ENCODE measurements around the gene NFATC1.
"Not testable (repeated sequence)": the region's sequence is repeated elsewhere in the genome, so short reads cannot be mapped to it uniquely, and the experiment has no call there.

The NFATC1 gene

GRCh38 chr18:79497638-79498081, 101.9 kb downstream of the NFATC1 start:
- Histone ChIP-seq H3K4me1 (ENCODE audit: control insufficient read depth, insufficient read depth, low read length) (peaks cover 27% of the 10 kb centered on the region), H3K27me3 (ENCODE audit: control insufficient read depth, insufficient read depth, low read length) (no peaks in the 10 kb centered on the region), H3K36me3 (ENCODE audit: control insufficient read depth, insufficient read depth, low read length) (no peaks in the 10 kb centered on the region), H3K4me3 (ENCODE audit: low read length) (no peak overlapping the region), H3K27ac (ENCODE audit: low read depth, low read length) (peak overlapping the region; percentile 89), H3K9ac (ENCODE audit: low read length) (no peak overlapping the region)

- no peaks in the 10 kb centered on the region for H3K27me3 ChIP-seq (ENCODE audit: control insufficient read depth, insufficient read depth, low read length)
- no peak overlapping the region for H3K9ac ChIP-seq (ENCODE audit: low read length)
- no peak overlapping the region for H3K27ac ChIP-seq (ENCODE audit: low read depth, low read length)
- H3K36me3 ChIP-seq (ENCODE audit: control insufficient read depth, insufficient read depth, low read length) = no peaks in the 10 kb centered on the region
- H3K4me1 ChIP-seq (ENCODE audit: control insufficient read depth, insufficient read depth, low read length) = peaks cover 27% of the 10 kb centered on the region
- H3K4me3 ChIP-seq (ENCODE audit: low read length) = no peak overlapping the region
Measured at GRCh38 chr18:79498662-79499061, 102.9 kb downstream of the NFATC1 start.

DNA sequence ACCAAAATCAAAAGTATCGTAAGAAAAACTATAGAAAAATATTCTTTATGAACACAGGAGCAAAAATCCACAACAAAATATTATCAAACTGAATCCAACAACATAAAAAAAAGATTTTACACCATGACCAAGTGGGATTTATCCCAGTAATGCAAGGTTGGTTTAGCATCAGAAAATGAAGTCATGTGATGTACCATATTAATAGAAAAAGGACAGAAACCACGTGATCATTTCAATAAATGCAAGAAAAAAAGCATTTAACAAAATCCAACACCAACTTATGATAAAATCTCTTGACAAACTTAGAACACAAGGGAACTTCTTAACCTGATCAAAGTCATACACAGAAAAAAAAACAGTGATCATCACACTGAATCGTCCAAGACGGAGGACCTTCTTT, 105.3 kb downstream of the NFATC1 start:
- H3K4me3 ChIP-seq (ENCODE audit: low read length) = no peak overlapping the region
- no peak overlapping the region for H3K27ac ChIP-seq (ENCODE audit: low read depth, low read length)
- no peaks in the 10 kb centered on the region for H3K27me3 ChIP-seq (ENCODE audit: control insufficient read depth, insufficient read depth, low read length)
- peaks cover 19% of the 10 kb centered on the region for H3K4me1 ChIP-seq (ENCODE audit: control insufficient read depth, insufficient read depth, low read length)
- no peak overlapping the region for H3K9ac ChIP-seq (ENCODE audit: low read length)
- H3K36me3 ChIP-seq (ENCODE audit: control insufficient read depth, insufficient read depth, low read length) = no peaks in the 10 kb centered on the region

DNA sequence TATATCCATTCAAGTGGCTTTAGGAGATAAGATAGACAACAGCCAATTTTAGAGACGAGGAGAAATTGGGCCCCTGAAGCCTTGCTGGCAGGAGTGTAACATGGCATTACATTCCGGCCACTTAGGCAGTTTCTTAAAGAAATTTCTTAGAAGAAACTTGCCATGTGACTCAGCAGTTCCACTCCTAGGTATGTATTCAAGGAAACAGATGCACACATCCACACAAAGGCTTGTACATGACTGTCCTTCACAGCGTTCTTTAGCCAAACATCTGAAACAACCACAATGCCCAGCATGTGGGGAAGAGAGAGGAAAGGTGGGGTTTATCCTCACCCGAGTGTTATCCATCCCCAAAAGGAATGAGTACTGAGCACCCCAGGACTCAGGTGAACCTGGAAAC, 107.1 kb downstream of the NFATC1 start:
- Histone ChIP-seq H3K4me1 (ENCODE audit: control insufficient read depth, insufficient read depth, low read length) (peaks cover 18% of the 10 kb centered on the region), H3K9ac (ENCODE audit: low read length) (no peak overlapping the region), H3K27ac (ENCODE audit: low read depth, low read length) (no peak overlapping the region), H3K36me3 (ENCODE audit: control insufficient read depth, insufficient read depth, low read length) (no peaks in the 10 kb centered on the region), H3K4me3 (ENCODE audit: low read length) (no peak overlapping the region), H3K27me3 (ENCODE audit: control insufficient read depth, insufficient read depth, low read length) (no peaks in the 10 kb centered on the region)

DNA sequence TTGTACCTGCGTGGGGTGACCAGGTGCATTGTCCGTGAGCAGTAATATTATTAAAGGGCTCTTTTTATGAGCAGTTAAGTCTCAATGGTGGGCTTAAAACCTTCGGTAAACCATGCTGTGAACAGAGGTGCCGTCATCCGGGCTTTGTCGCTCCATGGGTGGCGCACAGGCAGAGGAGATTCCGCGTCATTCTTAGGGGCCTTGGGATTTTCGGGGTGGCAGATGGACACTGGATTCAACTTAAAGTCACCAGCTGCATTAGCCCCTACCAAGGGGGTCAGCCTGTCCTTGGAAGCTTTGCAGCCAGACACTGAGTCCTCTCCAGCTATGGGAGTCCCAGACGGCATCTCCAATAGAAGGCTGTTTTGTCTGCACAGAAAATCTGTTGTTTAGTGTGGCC, 107.7 kb downstream of the NFATC1 start:
- Histone ChIP-seq H3K27ac (ENCODE audit: low read depth, low read length) (no peak overlapping the region), H3K27me3 (ENCODE audit: control insufficient read depth, insufficient read depth, low read length) (no peaks in the 10 kb centered on the region), H3K4me3 (ENCODE audit: low read length) (no peak overlapping the region), H3K36me3 (ENCODE audit: control insufficient read depth, insufficient read depth, low read length) (no peaks in the 10 kb centered on the region), H3K9ac (ENCODE audit: low read length) (no peak overlapping the region), H3K4me1 (ENCODE audit: control insufficient read depth, insufficient read depth, low read length) (peaks cover 22% of the 10 kb centered on the region)

GRCh38 chr18:79504034-79504433, 108.3 kb downstream of the NFATC1 start:
- Histone ChIP-seq H3K27me3 (ENCODE audit: control insufficient read depth, insufficient read depth, low read length) (no peaks in the 10 kb centered on the region), H3K27ac (ENCODE audit: low read depth, low read length) (peak overlapping the region; percentile 36), H3K9ac (ENCODE audit: low read length) (no peak overlapping the region), H3K36me3 (ENCODE audit: control insufficient read depth, insufficient read depth, low read length) (no peaks in the 10 kb centered on the region), H3K4me3 (ENCODE audit: low read length) (no peak overlapping the region), H3K4me1 (ENCODE audit: control insufficient read depth, insufficient read depth, low read length) (peaks cover 26% of the 10 kb centered on the region)

DNA sequence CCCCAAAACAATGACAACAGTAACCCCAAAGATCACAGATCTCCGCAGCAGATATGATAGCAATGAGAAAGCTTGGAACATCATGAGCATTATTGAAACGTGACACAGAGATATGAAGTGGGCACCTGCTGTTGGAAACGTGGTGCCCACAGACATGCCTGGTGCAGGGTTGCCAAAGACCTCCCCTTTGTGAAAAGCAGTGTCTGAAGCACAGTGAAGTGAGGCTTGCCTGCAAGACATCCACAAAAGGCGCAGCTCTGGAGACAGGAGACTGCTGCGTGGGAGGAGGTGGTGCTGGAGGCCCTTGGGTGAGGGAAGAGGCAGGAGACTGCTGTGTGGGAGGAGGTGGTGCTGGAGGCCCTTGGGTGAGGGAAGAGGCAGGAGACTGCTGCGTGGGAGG, 108.8 kb downstream of the NFATC1 start:
- H3K9ac ChIP-seq (ENCODE audit: low read length); H3K4me3 ChIP-seq (ENCODE audit: low read length); H3K27me3 ChIP-seq (ENCODE audit: control insufficient read depth, insufficient read depth, low read length); H3K36me3 ChIP-seq (ENCODE audit: control insufficient read depth, insufficient read depth, low read length): not testable (repeated sequence)
- H3K27ac ChIP-seq (ENCODE audit: low read depth, low read length) = peak overlapping the region; percentile 36
- H3K4me1 ChIP-seq (ENCODE audit: control insufficient read depth, insufficient read depth, low read length) = peaks cover 26% of the 10 kb centered on the region

GRCh38 chr18:79505465-79505864, 109.7 kb downstream of the NFATC1 start:
- H3K27me3 ChIP-seq (ENCODE audit: control insufficient read depth, insufficient read depth, low read length); H3K4me3 ChIP-seq (ENCODE audit: low read length); H3K9ac ChIP-seq (ENCODE audit: low read length); H3K36me3 ChIP-seq (ENCODE audit: control insufficient read depth, insufficient read depth, low read length): not testable (repeated sequence)
- H3K27ac ChIP-seq (ENCODE audit: low read depth, low read length) = peak overlapping the region; percentile 96
- H3K4me1 ChIP-seq (ENCODE audit: control insufficient read depth, insufficient read depth, low read length) = peaks cover 26% of the 10 kb centered on the region

DNA sequence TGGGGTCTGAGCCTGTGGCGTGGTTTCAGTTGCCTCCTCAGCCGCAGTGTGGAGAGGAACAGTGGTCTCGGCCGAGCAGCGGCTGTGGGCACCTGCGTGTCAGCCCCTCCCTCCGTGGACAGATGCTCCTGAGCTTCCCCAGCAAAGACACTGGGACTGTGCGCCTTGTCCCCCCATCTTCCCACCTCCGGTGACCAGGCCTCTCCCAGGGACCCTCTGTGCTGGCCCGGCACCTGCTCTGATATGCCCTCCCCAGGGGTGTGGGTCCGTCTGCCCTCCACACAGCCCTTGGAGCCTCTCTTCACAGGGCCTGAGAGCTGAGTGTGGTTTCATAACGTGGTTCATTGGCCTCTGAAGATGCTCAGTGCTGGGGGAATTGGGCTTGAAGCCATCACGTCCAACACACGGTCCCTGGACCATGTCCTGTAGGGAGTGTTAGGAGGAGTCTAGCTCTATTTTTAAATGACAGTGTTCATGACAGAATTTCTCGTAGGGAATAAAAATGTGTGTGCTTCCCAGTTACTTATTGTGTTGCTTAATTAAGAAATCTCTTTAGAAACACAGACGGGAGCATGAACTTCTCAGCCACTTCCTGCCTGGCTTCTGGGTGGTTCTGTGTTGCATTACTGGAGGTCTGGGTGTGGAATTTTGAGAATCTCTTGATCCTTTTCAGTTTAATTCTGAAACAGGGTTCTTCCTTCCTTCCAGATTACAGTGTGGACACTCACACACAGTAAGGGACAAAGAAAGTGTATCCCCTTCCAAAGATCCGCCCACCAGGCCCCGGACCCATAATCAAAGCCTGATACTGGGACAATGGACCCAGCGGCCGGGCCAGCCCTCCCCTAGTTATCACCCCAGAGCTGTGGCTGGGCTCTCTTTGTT, 110.7 kb downstream of the NFATC1 start:
- H3K4me3 ChIP-seq (ENCODE audit: low read length) = peak overlapping the region; percentile 44
- no peak overlapping the region for H3K9ac ChIP-seq (ENCODE audit: low read length)
- H3K36me3 ChIP-seq (ENCODE audit: control insufficient read depth, insufficient read depth, low read length) = no peaks in the 10 kb centered on the region
- no peaks in the 10 kb centered on the region for H3K27me3 ChIP-seq (ENCODE audit: control insufficient read depth, insufficient read depth, low read length)
- peaks cover 26% of the 10 kb centered on the region for H3K4me1 ChIP-seq (ENCODE audit: control insufficient read depth, insufficient read depth, low read length)
- peak overlapping the region; percentile 96 for H3K27ac ChIP-seq (ENCODE audit: low read depth, low read length)

DNA sequence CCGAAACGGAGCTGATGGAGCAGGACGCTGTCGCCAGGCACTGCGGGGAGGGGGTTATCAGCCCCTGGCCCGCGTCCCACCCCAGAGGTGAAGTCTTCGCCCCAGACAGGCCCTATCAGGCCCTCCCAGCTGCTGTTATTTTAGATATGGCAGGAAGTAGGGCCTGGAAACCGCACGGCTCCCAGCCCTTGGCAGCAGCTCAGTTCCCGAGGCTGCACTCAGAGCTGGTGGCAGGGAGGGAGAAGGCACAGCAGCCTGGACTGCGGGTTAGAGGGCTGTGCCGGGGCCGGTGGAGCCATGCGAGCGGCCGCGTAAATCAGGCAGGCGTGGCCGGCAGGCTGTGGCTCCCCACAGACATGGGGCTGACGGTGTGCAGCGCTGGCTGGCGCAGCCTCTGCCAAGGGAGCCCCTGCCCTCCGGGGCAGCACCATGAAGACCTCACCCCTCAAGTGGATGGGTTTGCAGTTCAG, 111.4 kb downstream of the NFATC1 start:
- peak overlapping the region; percentile 96 for H3K27ac ChIP-seq (ENCODE audit: low read depth, low read length)
- no peaks in the 10 kb centered on the region for H3K27me3 ChIP-seq (ENCODE audit: control insufficient read depth, insufficient read depth, low read length)
- H3K4me3 ChIP-seq (ENCODE audit: low read length) = peak overlapping the region; percentile 44
- H3K4me1 ChIP-seq (ENCODE audit: control insufficient read depth, insufficient read depth, low read length) = peaks cover 26% of the 10 kb centered on the region
- peak overlapping the region; percentile 19 for H3K9ac ChIP-seq (ENCODE audit: low read length)
- H3K36me3 ChIP-seq (ENCODE audit: control insufficient read depth, insufficient read depth, low read length) = no peaks in the 10 kb centered on the region

- Histone ChIP-seq H3K4me3 (ENCODE audit: low read length) (peak overlapping the region; percentile 44), H3K27ac (ENCODE audit: low read depth, low read length) (peak overlapping the region; percentile 96), H3K9ac (ENCODE audit: low read length) (peak overlapping the region; percentile 19)
Measured at GRCh38 chr18:79507546-79508480, 112.1 kb downstream of the NFATC1 start.

More at GRCh38 chr18:79507546-79508480, 112.1 kb downstream of the NFATC1 start:
- Histone ChIP-seq H3K4me1 (ENCODE audit: control insufficient read depth, insufficient read depth, low read length) (peaks cover 26% of the 10 kb centered on the region), H3K36me3 (ENCODE audit: control insufficient read depth, insufficient read depth, low read length) (peaks cover 2% of the 10 kb centered on the region), H3K27me3 (ENCODE audit: control insufficient read depth, insufficient read depth, low read length) (no peaks in the 10 kb centered on the region)

Measured in rectal smooth muscle tissue (tissue), 1 donor.